OCI-M2 (cell line): ENCODE results near the gene ZC3H10.
A peak's percentile ranks its signal among the peaks of the same experiment; 100 is the strongest.
"Not testable (repeated sequence)": the region's sequence is repeated elsewhere in the genome, so short reads cannot be mapped to it uniquely, and the experiment has no call there.

Experiments
- DNase-seq: peaks from one replicate; lab custom pipeline; 2025; ENCODE audit not compliant: unreplicated experiment; lab: John Stamatoyannopoulos, UW

The ZC3H10 gene

DNA sequence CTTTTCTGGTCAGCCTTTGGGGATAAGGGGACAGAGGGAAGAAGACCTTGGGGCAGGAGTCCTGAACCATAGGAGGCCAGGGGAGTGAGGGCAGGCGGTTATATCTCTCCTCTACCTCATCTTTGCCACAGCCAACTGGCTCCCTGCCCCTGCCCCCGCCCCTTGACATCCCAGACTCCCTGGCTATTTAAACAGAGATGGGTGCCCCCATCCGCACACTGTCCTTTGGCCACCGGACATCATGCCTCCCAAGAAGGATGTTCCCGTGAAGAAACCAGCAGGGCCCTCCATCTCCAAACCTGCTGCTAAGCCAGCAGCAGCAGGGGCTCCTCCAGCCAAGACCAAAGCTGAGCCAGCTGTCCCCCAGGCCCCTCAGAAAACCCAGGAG is 35.6 kb downstream of the ZC3H10 start:
- DNase-seq = no peak

DNA sequence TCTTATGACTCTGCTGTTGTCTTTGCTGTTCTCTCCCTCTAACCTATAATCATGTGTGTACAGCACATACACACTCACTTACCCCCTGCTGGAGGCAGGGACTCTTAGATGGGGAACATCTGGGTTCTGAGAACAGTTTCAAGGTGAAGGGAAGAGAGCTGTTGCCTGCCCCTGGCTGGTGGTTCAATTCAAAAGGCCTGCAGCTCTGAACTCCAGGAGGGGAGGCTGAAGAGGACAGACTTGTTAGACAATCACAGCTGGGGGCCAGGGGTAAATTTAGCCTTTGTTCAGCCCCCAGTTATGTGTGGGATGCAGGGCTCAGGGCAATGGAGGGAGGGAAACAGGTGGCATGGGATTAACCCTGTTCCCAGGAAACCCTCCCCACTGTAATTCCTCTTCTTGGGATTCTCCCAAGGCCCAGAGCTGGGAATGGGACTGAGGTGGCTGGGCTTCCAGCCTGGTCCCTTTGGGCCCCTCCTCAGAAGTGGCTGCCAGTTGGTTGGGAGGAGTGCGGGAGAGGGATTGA is 36.2 kb downstream of the ZC3H10 start:
- no peak for DNase-seq

DNA sequence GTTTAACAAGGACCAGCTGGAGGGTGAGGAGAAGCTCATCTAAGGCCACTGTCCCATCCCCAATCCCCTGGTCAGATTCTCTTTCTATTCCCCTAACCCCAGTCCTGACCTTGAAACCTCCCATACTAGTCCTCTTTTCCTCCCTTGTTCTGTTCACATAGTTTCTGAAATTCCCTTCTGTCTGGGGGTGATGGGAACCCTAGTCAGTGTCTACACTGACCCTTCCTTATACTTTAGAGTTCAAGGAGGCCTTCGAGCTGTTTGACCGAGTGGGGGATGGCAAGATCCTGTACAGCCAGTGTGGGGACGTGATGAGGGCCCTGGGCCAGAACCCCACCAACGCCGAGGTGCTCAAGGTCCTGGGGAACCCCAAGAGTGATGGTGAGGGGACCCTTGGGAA is 36.8 kb downstream of the ZC3H10 start:
- DNase-seq = no peak

DNA sequence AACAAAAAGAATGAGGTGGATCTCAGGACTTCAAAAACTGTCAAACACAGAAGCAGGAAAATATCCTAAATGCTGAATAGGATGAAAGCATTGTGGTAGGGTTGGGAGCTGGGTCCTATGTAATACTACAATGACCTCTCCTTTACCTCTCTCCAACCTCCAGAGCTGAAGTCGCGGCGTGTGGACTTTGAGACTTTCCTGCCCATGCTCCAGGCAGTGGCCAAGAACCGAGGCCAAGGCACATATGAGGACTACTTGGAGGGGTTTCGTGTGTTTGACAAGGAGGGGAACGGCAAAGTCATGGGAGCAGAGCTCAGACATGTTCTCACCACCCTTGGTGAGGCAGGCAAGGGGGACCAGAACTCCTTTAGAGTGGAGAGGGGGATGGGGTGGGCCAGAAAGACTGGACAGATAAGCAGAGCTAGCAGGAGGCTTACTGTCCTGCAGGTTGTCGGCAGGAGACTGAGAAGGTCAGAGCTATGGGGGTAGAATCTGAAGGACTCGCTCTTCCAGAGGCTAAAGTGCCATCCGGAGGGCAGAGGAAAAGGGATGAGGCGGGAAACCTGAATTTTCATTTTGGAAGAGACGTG is 37.3 kb downstream of the ZC3H10 start:
- DNase-seq = no peak

DNA sequence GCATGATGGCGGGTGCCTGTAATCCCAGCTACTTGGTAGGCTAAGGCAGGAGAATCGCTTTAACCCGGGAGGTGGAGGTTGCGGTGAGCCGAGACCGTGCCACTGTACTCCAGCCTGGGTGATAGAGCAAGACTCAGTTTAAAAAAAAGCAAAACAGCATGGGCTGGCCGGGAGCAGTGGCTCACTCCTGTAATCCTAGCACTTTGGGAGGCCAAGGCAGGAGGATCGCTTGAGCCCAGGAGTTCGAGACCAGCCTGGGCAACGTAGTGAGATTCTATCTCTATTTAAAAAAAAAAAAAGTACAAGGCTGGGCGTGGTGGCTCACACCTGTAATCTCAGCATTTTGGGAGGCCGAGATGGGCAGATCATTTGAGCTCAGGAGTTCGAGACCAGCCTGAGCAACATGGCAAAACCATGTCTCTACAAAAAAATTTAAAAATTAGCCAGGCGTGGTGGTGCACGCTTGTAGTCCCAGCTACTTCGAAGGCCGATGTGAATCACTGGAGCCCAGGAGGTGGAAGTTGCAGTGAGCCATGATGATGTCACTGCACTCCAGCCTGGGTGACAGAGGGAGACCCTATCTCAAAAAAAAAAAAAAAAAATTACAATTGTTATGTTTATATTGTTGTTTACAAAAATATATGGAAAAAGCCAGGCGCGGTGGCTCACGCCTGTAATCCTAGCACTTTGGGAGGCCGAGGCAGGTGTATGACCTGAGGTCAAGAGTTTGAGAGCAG is 38.6 kb downstream of the ZC3H10 start:
- not testable (repeated sequence) for DNase-seq

DNA sequence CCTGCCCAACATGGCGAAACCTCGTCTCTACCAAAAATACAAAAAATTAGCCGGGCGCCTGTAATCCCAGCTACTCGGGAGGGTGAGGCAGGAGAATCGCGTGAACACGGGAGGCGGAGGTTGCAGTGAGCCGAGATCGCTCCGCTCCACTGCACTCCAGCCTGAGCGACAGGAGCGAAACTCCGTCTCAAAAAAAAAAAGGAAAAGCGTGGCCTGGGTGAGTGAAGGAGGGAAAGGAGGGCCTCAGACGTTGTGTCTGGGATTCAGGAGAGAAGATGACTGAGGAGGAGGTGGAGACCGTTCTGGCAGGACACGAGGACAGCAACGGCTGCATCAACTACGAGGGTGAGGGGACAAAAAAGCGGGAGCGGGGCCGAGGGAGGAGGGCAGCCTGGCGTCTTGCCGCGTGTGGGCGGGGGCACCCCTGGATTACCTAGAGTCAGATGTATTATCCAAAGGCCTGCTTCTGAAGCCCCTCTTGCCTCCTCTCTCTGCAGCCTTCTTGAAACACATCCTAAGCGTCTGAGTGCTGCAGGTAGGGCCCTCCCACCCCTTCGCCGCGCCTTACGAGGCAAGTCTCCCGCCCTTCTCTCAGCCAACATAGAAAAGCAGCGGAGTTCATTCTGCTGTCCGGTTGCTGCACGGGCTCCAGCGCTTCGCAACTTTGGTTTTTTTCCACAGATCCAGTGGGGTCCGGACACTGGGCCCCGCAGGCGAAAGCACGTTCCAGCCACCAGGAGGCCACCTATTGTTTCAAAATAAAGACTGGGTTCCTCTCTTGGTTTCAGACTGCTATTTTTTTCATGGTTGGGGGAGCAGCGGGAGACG is 39.3 kb downstream of the ZC3H10 start:
- no peak for DNase-seq

DNA sequence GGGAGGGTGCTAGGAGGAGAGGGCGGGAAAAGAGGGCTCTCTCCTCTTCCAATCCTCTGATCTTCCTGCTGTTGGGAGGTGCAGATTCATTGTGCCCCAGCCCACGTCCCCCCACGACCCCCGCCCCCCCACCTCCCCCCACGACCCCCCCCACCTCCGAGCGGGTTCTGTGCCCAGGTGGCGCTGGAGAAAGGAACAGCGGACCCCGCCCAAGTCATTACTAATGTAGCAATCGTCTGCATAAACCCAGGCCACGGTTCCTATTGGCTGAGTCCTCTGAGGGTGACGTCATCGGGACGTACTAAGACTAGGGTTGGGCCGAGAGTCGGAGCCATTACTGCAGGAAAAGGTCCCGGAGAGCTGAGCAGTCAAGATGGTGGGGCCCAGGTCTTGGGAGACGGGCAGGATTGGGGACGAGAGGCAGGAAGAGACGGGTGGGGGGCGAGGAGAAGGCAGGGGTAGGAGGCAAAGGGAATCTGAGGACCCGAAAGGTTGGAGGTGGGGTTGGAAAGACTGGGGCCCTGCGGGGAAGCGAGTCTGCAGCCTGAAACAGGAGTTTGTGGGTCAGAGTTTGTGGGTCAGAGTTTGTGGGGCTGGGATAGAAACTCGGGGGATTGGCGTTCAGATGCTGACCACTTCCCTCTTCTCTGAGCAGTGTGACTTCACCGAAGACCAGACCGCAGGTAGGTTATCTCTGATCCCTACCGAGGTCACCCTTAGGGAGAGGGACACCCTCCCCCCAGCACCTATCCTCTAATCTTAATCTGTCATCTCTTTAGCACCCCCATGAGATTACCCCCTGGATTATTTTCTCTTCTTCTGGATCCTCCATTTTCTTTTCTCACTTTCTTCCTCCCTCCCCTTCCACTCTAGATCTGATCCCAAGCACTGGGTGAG is 40.2 kb downstream of the ZC3H10 start, which contains the start of gene MYL6:
Gene MYL6, plus strand, starts transcription at position 331 of the 897 bp plus-strand sequence. Its CDS starts 43 bp downstream, at position 374.
- peak; percentile 67 for DNase-seq

DNA sequence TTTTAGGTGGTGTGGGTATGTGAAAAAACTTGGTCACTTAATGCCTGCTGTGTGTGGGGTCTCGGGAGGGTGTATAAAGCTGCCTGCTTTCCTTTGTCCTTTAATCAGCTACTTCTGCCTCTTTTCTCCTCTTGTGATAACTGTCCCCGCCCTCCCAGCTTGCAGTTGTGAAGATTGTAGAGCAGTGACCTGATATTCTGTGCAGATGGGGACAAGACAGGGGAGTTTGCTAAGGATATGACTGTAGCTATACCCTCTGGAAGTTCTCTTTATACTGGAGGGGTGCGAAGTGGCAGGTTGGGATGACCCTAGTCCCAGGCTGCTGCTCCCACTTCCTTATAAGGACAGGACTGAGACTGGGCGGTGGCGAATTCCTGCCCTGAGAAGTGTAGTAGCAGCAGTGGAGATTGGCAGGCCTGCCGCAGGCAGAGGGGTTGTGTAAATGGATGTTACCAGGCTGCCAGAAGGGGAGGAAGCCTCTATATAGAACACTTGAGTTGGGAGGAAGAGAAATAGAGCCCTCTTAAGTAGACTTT is 40.9 kb downstream of the ZC3H10 start:
- no peak for DNase-seq

DNA sequence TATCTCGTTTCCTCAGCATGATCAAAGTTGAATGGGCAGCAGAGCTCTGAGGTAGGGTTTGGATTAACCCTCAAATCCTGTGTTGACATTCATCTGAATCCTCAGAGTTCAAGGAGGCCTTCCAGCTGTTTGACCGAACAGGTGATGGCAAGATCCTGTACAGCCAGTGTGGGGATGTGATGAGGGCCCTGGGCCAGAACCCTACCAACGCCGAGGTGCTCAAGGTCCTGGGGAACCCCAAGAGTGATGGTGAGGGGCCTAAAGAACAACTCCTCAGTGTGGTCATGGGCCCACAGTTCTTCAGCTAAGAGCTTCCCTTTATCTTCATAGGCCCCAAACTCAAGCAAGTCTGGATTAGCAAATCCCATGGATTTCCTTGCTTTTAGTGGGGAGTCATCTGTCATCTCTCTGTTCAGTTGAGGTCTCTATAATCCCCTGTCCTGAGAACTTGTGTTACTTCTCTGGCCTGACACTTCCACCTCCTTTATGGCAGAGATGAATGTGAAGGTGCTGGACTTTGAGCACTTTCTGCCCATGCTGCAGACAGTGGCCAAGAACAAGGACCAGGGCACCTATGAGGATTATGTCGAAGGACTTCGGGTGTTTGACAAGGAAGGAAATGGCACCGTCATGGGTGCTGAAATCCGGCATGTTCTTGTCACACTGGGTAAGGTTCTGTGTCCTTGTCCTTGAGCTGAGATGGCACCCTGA is 41.6 kb downstream of the ZC3H10 start:
- no peak for DNase-seq

DNA sequence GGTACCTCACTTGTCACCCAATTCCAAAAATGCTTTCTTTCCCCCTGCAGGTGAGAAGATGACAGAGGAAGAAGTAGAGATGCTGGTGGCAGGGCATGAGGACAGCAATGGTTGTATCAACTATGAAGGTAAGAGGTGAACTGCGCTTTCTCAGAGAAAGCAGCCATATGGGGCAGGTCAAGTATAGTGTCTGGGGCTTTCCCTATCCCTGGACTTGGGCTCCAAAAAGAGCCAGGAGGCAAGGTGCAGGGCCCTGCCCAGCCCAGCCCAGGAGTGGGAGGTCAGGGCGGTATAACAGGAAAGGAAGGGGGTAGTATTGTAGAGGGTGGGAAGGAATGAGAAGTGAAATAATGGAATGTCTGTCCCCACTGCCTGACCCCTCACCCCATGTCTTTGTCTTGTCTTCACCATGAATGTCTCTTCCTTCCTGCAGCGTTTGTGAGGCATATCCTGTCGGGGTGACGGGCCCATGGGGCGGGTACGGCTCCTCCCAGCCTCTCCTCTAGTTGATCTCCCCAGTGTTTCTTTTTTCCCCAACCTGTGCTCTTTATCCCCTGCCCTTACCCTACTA is 42.2 kb downstream of the ZC3H10 start:
- no peak for DNase-seq

DNA sequence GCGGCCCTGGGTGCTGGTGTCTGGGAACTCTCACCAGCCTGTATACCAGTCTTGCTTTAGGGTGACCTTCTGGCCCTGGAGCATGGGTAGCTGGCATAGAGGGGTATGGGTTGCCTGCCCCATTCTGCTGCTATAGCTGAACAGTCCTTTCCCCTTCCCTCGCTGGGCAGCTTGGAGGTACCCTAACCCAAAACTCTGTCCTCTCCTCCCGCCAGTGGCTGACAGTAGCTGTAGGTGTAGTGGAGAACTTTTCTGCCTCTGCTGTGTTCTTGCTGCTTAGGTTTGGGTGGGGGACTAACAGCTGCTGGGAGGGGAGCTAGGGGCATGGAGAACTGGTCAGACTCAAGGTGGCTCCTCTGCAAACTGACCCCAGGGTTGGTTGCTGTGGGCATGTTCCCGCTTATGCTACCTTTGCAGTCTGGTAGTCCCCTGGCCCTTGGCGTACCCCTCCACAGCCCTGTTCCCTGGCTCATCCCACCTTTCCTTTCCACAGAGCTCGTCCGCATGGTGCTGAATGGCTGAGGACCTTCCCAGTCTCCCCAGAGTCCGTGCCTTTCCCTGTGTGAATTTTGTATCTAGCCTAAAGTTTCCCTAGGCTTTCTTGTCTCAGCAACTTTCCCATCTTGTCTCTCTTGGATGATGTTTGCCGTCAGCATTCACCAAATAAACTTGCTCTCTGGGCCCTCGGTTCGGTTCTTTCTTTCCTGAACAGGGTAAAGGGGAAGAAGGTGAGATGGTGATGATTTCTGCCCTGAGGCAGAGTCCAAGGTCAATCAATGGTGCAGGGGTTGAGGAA is 43.0 kb downstream of the ZC3H10 start:
- no peak for DNase-seq

DNA sequence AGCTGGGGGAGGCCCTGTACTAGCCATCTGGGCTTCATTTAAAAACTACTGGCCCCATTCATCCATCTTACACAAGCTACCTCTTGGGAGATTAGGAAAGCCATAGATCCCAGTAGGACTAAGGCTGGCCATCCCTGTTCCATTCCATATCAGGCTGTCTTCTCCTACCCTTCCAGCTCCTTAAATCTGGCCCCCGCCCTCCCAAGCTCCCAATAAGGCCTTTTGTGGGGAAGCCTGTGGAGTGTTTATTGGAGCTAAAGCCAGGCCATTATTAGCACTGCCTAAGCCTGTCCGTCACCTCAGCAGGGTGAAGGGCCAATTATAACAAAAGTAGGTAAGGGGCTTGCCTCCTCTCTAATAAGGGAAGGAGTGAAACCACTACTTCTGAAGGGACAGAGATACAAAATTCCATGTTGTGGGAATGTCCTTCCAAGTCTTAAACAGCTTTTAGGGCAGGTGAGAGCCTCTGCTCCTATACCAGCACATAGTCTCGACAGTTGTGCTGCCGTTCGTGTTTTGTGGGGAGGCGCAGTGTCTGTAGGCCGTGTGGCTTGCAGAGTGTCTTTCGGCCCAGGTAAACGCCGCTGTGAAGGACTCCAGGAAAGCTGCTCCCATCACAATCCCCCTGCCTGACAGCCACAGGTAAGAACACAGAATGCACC is 43.8 kb downstream of the ZC3H10 start:
- no peak for DNase-seq

DNA sequence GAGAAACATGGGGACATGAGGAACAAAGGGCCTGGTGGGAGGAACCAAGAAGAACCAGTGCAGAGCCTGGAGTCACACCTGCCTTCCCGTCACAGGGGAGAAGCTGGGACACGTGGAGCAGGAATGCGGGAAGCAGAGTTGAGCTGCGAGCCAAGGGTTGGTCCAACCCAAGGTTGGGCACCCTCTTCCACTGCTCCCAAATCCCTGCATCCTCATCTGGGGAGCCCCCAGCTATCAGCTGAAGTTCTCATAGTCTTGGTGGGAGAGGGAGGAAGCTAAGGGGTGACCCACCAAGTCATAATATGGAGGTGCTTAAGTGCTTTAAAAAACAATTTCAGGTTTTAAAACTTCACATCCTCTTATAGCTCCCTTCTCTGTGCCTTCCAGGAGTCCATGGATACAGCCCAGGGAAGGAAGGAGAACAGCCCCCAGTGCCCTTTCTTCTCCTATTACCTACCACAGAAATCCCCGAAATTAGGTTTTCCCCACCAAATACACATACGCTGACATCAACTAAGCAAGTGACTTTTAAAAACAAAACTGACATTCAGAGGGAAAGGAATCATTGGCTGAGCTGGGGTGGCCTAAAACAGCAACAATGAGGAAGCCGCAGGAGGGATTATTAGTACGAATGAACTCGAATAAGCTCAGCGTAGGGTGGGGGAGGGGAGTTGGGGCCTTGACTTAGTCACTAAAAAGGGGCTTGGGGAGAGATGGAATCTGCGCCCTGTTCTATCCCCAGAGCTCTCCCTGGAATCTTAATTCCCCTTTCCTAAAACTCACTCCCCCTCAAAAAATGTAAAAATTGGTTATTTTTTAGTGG is 44.6 kb downstream of the ZC3H10 start:
- no peak for DNase-seq

DNA sequence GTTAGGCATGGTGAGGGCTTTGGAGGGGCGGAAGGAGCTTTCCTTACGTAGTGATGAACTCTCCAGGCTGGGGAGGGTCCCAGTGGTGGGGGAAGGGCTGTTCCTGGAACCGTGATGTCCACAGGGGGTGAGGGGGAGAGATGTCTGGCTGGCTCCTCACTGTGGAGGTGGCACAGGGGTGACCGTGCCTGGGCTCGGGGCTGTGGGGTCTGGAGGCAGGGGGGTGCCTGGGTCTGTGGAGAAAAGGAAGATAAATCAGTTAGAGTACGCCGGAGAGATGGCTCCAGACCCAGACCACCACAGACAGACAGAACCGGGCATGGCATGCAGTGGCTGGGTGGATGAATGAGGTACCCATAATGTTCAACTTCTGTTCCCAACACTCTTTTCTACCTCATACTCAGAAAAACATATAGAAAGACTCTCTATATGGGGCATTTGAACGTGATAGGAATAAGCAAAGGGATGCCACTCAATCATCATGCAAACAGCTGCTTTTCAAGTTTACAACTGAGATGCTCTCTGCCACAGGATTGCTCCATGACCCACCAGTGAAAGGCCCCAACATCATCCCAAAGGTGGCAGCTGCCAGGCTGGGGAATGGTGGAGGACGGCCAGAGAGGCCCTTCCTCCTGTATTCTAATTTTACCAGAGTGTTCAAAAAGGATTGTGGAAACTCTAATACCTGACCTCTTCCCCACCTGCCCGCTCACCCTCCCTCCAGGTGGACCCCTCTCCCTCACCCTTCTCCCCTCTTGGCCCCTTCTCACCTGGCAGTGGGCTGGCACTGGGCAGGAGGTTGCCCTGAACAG is 45.7 kb downstream of the ZC3H10 start:
- no peak for DNase-seq

DNA sequence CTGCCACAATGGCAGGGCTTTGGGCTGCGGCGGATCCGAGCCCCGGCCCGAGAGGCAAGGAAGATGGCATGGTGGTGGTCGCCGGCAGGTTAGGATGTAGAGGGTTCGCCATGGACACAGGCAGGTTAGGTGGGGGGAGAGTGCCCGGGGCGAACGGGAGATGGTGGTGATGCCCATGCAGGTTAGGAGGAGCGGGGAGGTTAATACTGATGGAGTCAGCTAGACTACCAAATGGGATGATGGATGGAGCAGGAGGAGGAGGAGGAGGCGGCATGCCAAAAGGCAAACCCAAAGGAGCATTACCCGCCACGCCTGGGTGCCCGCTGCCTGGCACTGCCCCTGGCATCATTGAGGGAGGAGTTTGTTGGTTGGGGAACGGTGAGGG is 46.3 kb downstream of the ZC3H10 start:
- DNase-seq = no peak

DNA sequence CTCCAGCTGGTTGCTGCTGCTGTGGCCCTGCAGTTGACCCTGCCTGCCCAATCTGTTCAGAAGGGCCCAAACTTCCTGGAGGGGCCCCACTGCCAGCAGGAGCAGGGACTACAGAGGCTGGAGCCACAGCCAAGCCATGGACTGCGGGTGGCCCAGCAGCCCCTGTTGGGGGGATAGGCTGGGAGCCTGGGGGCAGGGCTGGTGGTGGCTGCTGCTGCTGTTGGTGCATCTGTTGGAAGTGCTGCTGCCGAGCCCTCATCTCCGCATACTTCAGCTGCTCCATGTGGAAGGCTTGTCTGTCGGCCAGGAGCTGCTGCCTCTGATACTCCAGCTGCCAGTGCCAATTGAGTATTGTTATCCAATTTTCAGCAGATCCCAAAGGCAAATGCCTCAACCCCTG is 47.3 kb downstream of the ZC3H10 start:
- DNase-seq = no peak
